PC-9 (cell line): ENCODE results near the gene SHKBP1. TPM values are rescaled to one million over a fixed set of nuclear protein-coding genes. Genes with fewer than 3 reads are reported as not detected.

ENCODE experiments used
- BruUV-seq: library from RNA; stranded (reverse); fragments of 400-500 nt; replicated peaks from 2 replicates; lab custom pipeline; 2021; lab: Mats Ljungman, UMichigan
- CTCF ChIA-PET: fragments of 300-600 bp; sonication (Branson Sonifier 250); formaldehyde crosslinking; loops from one replicate; lab custom pipeline; 2022; ENCODE audit warnings: antibody characterized with exemption; lab: Charles Lee
- POLR2A ChIA-PET: fragments of 300-600 bp; sonication (Branson Sonifier 250); formaldehyde crosslinking; loops from one replicate; lab custom pipeline; 2022; ENCODE audit warnings: antibody characterized with exemption; ENCODE audit not compliant: unreplicated experiment; lab: Charles Lee
- DNase-seq, 2 experiments: peaks; one replicate each; pipeline versions ENCODE4 v3.0.0 to v3.0.0-alpha.2; 2015 to 2022; ENCODE audit warnings: mixed read lengths in 1 of 2
- H2AFZ ChIP-seq: fragments of 200-600 bp; sonication (generic); 2 replicates; pipeline ENCODE4 v1.8.1; 2017; ENCODE audit warnings: antibody characterized with exemption
- H3F3A ChIP-seq: fragments of 200-600 bp; sonication (generic); 2 replicates; pipeline ENCODE4 v1.8.1; 2017; ENCODE audit warnings: antibody characterized with exemption, mild to moderate bottlenecking, low read depth; ENCODE audit not compliant: insufficient read depth
- H3K27ac ChIP-seq: fragments of 200-600 bp; sonication (generic); 2 replicates; pipeline ENCODE4 v1.6.1; 2016; ENCODE audit warnings: mixed run types
- H3K27me3 ChIP-seq: fragments of 200-600 bp; sonication (generic); 2 replicates; pipeline ENCODE4 v1.6.1; 2016; ENCODE audit warnings: low read depth, mixed run types; ENCODE audit not compliant: insufficient read depth
- H3K36me3 ChIP-seq: fragments of 200-600 bp; sonication (generic); 2 replicates; pipeline ENCODE4 v1.6.1; 2016; ENCODE audit warnings: low read depth, mixed run types
- H3K4me1 ChIP-seq: fragments of 200-600 bp; sonication (generic); replicated peaks from 2 replicates; pipeline ENCODE4 v1.6.1; 2016; ENCODE audit warnings: mixed run types; ENCODE audit not compliant: insufficient read depth
- H3K4me2 ChIP-seq: fragments of 200-600 bp; sonication (generic); 2 replicates; pipeline ENCODE4 v1.6.1; 2017; ENCODE audit warnings: mixed run types
- H3K4me3 ChIP-seq: fragments of 200-600 bp; sonication (generic); 2 replicates; pipeline ENCODE4 v1.6.1; 2016; ENCODE audit warnings: mixed run types
- H3K79me2 ChIP-seq: fragments of 200-600 bp; sonication (generic); 2 replicates; pipeline ENCODE4 v1.6.1; 2017; ENCODE audit warnings: low read depth, mixed run types
- H3K9me2 ChIP-seq: fragments of 200-600 bp; sonication (generic); 2 replicates; pipeline ENCODE4 v1.8.1; 2017; ENCODE audit warnings: mild to moderate bottlenecking; ENCODE audit not compliant: insufficient read depth
- H3K9me3 ChIP-seq: fragments of 200-600 bp; sonication (generic); 2 replicates; pipeline ENCODE4 v1.8.1; 2016; ENCODE audit warnings: low read depth; ENCODE audit not compliant: insufficient read depth
- H4K20me1 ChIP-seq: fragments of 200-600 bp; sonication (generic); 2 replicates; pipeline ENCODE4 v1.8.1; 2017; ENCODE audit not compliant: insufficient read depth
- CTCF ChIP-seq: fragments of 200-600 bp; sonication (generic); conservative IDR thresholded peaks from 2 replicates; pipeline ENCODE4 v1.6.1; 2017; ENCODE audit warnings: mixed run types, antibody characterized with exemption, mild to moderate bottlenecking, moderate library complexity
- EZH2 ChIP-seq: fragments of 200-600 bp; sonication (generic); IDR thresholded peaks from 2 replicates; pipeline ENCODE4 v1.8.0; 2017; ENCODE audit warnings: antibody characterized with exemption, low read depth
- intact Hi-C: fragments of 100-400 bp; cut with micrococcal nuclease; formaldehyde crosslinking; loops from one replicate; pipeline ENCODE4 v1.10.0; 2022; ENCODE audit not compliant: unreplicated experiment
- total RNA-seq: library from RNA; stranded (reverse); gene quantifications from 2 replicates; pipeline ENCODE4 v1.2.3, GENCODE V29; 2021

The SHKBP1 gene
- total RNA-seq, 1 experiment from 2014 or later = 90.1 TPM

GRCh38 chr19:40596608-40597328 is 20.1 kb downstream of the SHKBP1 start:
- Histone ChIP-seq H3K27ac (no peak overlapping the region), H4K20me1 (no peaks in the 10 kb centered on the region), H3K36me3 (no peaks in the 10 kb centered on the region), H3F3A (peaks cover 5% of the 10 kb centered on the region; the same call in 1 of the 2 replicates), H3K4me2 (peak overlapping the region; percentile 77), H2AFZ (peak overlapping the region; percentile 54; the same call in 1 of the 2 replicates), H3K79me2 (no peaks in the 10 kb centered on the region), H3K4me3 (peak overlapping the region; percentile 44; the same call in 1 of the 2 replicates), H3K9me2 (no peaks in the 10 kb centered on the region), H3K9me3 (no peaks in the 10 kb centered on the region), H3K4me1 (peaks cover 17% of the 10 kb centered on the region; the same call in 1 of the 2 replicates), H3K27me3 (peaks cover 34% of the 10 kb centered on the region)
- no TSS peak for BruUV-seq
- TF ChIP-seq CTCF (no peak), EZH2 (no peak)
- POLR2A ChIA-PET = no interaction called here
- intact Hi-C loops = no loop called here
- CTCF ChIA-PET = interaction anchor here (0.6 kb wide), 1 partner anchor 668 kb away, joined by 4 read pairs; the partner anchor contains the start of gene HNRNPUL1
- DNase-seq = peak in 1 of 2 experiments; percentile 70

GRCh38 chr19:40597329-40597838 is 20.7 kb downstream of the SHKBP1 start:
- H3K4me2 ChIP-seq = peak overlapping the region; percentile 77
- intact Hi-C loops = no loop called here
- POLR2A ChIA-PET = no interaction called here
- no TSS peak for BruUV-seq
- no peak overlapping the region for H2AFZ ChIP-seq
- peak overlapping the region; percentile 44; the same call in 1 of the 2 replicates for H3K4me3 ChIP-seq
- H3F3A ChIP-seq = peaks cover 6% of the 10 kb centered on the region; the same call in 1 of the 2 replicates
- no peaks in the 10 kb centered on the region for H4K20me1 ChIP-seq
- CTCF ChIA-PET = no interaction called here
- DNase-seq = no peak
- TF ChIP-seq EZH2 (no peak), CTCF (no peak)
- H3K27ac ChIP-seq = no peak overlapping the region
- no peaks in the 10 kb centered on the region for H3K79me2 ChIP-seq
- H3K9me3 ChIP-seq = no peaks in the 10 kb centered on the region
- peaks cover 35% of the 10 kb centered on the region for H3K27me3 ChIP-seq
- no peaks in the 10 kb centered on the region for H3K36me3 ChIP-seq
- no peaks in the 10 kb centered on the region for H3K9me2 ChIP-seq
- H3K4me1 ChIP-seq = peaks cover 22% of the 10 kb centered on the region; the same call in 1 of the 2 replicates

GRCh38 chr19:40598121-40598917 is 21.6 kb downstream of the SHKBP1 start:
- Histone ChIP-seq H3K9me3 (no peaks in the 10 kb centered on the region), H3K4me2 (peak overlapping the region; percentile 30; the same call in 1 of the 2 replicates), H3K27me3 (peaks cover 35% of the 10 kb centered on the region), H3K27ac (no peak overlapping the region), H3K36me3 (no peaks in the 10 kb centered on the region), H3K4me1 (peaks cover 32% of the 10 kb centered on the region), H2AFZ (no peak overlapping the region), H3K9me2 (no peaks in the 10 kb centered on the region), H3K79me2 (no peaks in the 10 kb centered on the region), H4K20me1 (no peaks in the 10 kb centered on the region), H3F3A (peaks cover 11% of the 10 kb centered on the region; the same call in 1 of the 2 replicates), H3K4me3 (no peak overlapping the region)
- POLR2A ChIA-PET = no interaction called here
- TF ChIP-seq EZH2 (no peak), CTCF (peak; percentile 96)
- DNase-seq = peak; percentile 60 to 89
- no TSS peak for BruUV-seq
- CTCF ChIA-PET = interaction anchor here (0.5 to 1.0 kb wide), 3 partner anchors 57 to 1047 kb away, joined by 3 to 5 read pairs (median 3); no protein-coding TSS in a partner anchor
- intact Hi-C loops = loop anchor here (1.0 to 2.0 kb wide), 3 partner anchors 49 to 294 kb away; no protein-coding TSS in a partner anchor
